ENCODE results near the gene BBIP1. TPM values are rescaled to one million over a fixed set of nuclear protein-coding genes. Genes with fewer than 3 reads are reported as not detected.

The BBIP1 gene
- total RNA-seq, 1 donor from 2014 or later, result 18.8 TPM

DNA sequence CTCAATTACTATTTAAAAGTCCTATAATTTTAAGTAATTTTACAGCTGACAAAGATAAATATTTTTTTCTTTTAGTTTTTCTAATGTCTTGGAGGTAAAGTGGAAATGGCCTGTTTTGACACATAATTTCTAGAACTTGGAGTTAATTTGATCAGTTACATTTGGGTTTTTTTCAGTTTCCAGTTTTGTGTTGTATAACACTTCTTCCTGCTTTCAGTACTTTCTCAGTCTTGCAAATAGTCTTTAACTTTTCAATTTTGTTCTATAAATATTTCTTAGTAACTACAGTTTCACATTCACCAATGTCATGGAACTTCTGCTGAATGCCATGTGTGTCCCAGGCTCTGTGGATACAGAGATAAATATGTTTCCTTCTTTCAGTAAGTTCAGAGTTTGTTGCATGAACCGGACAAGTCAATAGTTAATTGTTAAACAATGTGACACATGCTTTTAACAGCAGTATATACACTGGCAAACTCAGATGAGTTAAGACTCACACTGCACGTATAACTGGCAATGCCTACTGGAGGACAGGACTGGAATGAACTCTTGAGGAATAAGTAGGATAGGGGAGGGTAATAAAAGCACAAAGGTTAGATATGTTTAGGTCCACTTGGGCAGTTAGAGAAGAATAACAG is 5.0 kb upstream of the BBIP1 start:
- intact Hi-C loops (cut with micrococcal nuclease), result no loop called here

GRCh38 chr10:110919971-110920881 is 1.2 kb upstream of the BBIP1 start:
- intact Hi-C loops (cut with micrococcal nuclease), result loop anchor here (1.0 to 5.0 kb wide), 21 partner anchors 49 to 1455 kb away; partner anchors contain the start of genes ACSL5, ADD3, ADRA2A and DUSP5

GRCh38 chr10:110919349-110919931 is 460 bp upstream of the BBIP1 start, which contains the start of gene SHOC2:
TSS of gene SHOC2 (plus strand) at chr10:110919604. CDS start at chr10:110964359, 44,755 bp downstream.
- intact Hi-C loops (cut with micrococcal nuclease), result loop anchor here (1.0 to 5.0 kb wide), 18 partner anchors 48 to 1455 kb away; partner anchors contain the start of genes ACSL5, ADD3, DUSP5 and GPAM

GRCh38 chr10:110918269-110918642 is 724 bp downstream of the BBIP1 start:
- intact Hi-C loops (cut with micrococcal nuclease), result loop anchor here (1.0 to 5.0 kb wide), 7 partner anchors 25 to 1457 kb away; partner anchors contain the start of genes ACSL5, GPAM and XPNPEP1

DNA sequence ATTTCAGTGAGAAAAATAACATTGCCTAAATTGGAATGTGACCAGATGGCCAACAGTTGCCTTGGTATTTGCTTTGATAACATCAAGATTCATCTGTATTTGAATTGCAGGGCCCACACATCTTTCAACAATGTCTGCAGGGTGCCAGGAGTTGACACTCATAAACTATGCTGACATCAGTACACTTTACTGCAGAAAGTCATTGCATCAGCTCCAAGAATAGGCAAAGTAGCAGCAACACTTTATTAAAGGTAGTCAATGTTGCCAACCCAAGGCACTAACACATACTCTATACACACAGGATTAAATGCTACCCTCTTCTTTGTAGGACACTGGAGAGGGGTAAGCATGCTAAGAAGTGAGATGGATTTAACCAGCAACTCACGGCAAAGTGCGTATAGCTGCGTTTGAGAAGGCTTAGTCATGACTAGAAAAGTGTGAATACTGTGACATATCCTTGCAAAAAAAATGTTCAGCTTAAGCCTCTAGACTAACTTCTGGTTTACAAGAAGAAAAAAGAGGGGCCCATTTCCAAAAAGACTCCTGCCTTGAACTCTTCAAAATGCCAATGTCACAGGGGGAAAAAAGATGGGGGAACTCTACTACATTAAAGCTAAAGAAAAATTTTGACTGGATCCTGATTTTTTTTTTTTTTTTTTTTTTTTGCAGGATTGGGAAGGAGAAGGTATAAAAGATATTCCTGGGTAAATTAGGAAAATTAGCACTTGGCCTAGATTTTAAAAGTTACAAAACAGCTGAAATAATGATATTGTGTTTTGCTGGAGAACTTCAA is 2.2 kb downstream of the BBIP1 start:
- intact Hi-C loops (cut with micrococcal nuclease), result loop anchor here (5.0 kb wide), 1 partner anchor 994 kb away; the partner anchor contains the start of gene XPNPEP1

- intact Hi-C loops (cut with micrococcal nuclease), result loop anchor here (5.0 kb wide), 1 partner anchor 993 kb away; the partner anchor contains the start of gene XPNPEP1
Observed at GRCh38 chr10:110915600-110915999, 3.4 kb downstream of the BBIP1 start.

GRCh38 chr10:110915035-110915434 is 3.9 kb downstream of the BBIP1 start:
- intact Hi-C loops (cut with micrococcal nuclease), result loop anchor here (5.0 kb wide), 1 partner anchor 993 kb away; the partner anchor contains the start of gene XPNPEP1

- intact Hi-C loops (cut with micrococcal nuclease), result no loop called here
Observed at GRCh38 chr10:110914431-110914830, 4.5 kb downstream of the BBIP1 start.

DNA sequence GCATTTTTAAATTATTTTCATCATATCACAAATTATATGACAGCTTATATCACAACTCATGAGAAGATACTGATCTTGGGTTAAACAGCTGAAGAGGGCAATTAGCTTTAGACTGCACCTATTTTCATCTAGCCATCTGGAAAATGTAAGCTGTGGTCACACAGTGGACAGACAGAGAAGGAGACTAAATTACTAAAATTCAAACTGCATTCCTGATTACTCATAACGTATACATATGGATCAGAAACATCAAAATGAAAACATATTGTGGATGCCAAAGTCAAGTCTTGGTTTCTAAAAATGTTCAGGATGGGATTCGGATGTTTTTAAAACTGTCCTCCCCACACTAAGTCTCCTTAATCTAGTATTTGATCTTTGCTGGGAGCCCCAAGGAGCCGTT is 6.6 kb downstream of the BBIP1 start:
- intact Hi-C loops (cut with micrococcal nuclease), result no loop called here

DNA sequence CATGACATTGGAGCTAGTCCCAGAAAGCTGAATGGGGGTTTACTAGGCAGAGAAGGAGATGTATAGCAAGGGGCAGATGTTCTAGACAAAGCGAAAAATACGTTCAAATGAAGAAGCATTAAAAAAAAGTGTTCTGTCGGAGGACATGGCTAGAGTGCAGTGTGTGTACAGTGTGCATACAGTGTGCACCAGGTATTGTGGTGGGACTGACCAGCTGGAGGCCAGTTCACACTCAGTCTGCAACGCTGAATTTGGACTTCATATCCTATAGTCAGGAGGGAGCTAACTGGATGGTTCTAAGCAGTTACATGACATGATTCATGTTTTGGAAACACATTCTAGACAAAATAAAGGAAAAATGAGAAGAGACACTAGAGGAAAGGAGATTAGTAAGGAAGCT is 8.8 kb downstream of the BBIP1 start:
- intact Hi-C loops (cut with micrococcal nuclease), result no loop called here

DNA sequence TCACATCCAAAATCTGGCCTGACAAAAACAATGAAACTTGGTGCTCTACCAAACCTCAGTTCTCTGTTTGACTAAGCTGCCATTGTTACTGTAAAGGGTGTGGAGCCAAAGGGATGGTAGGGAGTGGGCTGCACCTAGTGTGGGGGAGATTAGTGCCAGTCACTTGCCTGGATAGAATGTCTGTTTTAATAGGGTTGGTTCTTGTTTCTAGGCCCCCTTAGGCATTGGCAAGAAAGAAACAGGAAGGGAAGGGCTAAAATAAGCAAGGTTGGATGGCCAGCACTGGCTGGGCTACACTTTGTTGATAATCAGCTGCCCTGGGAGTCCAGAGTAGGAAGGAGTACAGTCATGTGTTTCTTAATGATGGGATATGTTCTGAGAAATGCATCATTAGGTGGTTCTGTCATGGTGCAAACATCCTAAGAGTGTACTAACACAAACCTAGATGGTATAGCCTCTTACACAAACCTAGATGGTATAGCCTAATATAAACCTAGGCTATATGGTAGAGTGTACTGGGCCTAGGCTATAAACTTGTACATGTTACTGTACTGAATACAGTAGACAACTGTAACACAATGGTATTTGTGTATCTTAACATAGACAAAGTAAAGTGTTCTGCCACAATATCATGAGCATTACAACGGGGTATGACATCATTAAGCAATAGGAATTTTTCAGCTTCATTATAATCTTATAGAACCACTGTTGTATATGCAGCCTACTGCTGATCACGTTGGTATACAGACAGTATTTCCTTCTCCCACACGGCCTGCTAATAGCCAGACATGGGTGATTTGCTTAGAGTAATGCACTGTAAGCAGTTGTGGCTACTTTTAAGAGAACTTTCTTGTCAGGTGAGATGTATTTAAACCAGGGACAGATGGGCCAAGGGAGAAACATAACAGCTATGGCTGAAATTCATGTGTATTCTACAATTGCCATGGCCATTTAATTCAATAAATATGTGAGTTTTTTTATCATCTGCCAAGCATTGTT is 15.4 kb downstream of the BBIP1 start:
- intact Hi-C loops (cut with micrococcal nuclease), result no loop called here

- intact Hi-C loops (cut with micrococcal nuclease), result no loop called here
Observed at GRCh38 chr10:110901954-110902819, 16.8 kb downstream of the BBIP1 start.

GRCh38 chr10:110900983-110901382 is 18.0 kb downstream of the BBIP1 start:
- intact Hi-C loops (cut with micrococcal nuclease), result no loop called here

- intact Hi-C loops (cut with micrococcal nuclease), result no loop called here
Observed at GRCh38 chr10:110898391-110898790, 20.6 kb downstream of the BBIP1 start.

DNA sequence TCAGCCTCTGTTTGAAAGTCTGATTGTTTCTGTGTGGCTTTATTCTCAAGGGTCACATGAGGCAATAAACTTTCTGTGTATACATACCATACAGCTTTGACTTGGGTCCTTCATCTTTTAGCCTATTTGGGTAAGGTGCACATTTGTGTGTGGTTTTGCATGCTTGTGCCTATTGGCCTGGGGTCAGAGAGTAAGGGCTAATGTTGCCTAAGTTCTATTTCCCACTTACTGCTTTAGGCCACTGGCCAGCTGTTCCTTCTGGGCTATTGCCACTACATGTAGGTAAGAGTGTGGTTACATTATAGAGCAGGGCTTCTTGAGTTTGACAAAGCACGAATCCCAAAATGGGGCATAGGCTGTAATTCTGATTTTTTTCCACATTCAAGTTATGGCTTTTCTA is 21.8 kb downstream of the BBIP1 start:
- intact Hi-C loops (cut with micrococcal nuclease), result no loop called here

GRCh38 chr10:110893559-110894179 is 25.3 kb downstream of the BBIP1 start:
- intact Hi-C loops (cut with micrococcal nuclease), result loop anchor here (1.0 to 5.0 kb wide), 10 partner anchors 10 to 705 kb away; no protein-coding TSS in a partner anchor

DNA sequence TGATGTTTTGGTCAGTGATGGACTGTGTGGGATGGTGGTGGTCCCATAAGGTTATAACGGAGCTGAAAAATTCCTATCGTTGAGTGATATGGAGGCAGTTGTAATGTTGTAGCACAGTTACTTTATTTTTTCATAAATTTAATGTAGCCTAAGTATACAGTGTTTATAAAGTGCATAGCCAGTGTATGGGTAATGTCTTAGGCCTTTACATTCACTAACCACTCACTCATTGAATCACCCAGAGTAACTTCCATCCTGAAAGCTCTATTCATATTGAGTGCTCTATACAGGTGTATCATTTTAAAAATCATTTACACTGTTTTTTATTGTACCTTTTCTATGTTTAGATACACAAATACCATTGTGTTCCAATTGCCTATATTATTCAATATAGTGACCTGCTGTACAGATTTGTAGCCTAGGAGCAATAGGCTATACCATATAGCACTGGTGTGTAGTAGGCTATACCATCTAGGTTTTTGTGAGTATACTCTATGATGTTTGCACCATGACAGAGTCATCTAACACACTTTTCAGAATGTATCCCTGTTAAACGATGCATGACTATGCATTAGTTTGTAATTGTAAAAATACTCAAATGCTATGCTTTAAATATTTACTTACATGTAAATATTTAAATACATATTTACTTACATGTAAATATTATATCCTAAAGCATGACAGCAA is 26.2 kb downstream of the BBIP1 start:
- intact Hi-C loops (cut with micrococcal nuclease), result loop anchor here (1.0 to 5.0 kb wide), 10 partner anchors 9 to 706 kb away; no protein-coding TSS in a partner anchor
